HepG2 (cell line): Measurements from ENCODE around the gene PRKG1. TPM values are rescaled to one million over a fixed set of nuclear protein-coding genes. Genes with fewer than 3 reads are reported as not detected.

Experiments used
- ATAC-seq: fragments of 200-7000 bp; cut with Tn5 transposase; 3 replicates; pipeline ENCODE4 v1.9.1; 2020; ENCODE audit warnings: mild to moderate bottlenecking, moderate library complexity
- BruUV-seq: library from RNA; stranded (reverse); fragments of 400-500 nt; replicated peaks from 2 replicates; lab custom pipeline; 2021; lab: Mats Ljungman, UMichigan
- CTCF ChIA-PET: fragments of 300-600 bp; formaldehyde crosslinking; extraction: SDS; loops from one replicate; lab custom pipeline; 2021; ENCODE audit warnings: low total read pairs, inconsistent platforms, low intra/inter-chr PET ratio; lab: Yijun Ruan, JAX
- POLR2A ChIA-PET: fragments of 350-600 bp; sonication (Branson Sonifier 250); formaldehyde crosslinking; loops from one replicate; lab custom pipeline; 2020; ENCODE audit warnings: antibody characterized with exemption, inconsistent platforms; lab: Yijun Ruan, JAX
- DNase-seq: peaks from one replicate; pipeline ENCODE4 v3.0.0-alpha.2; 2015; ENCODE audit warnings: low spot score
- FAIRE-seq: peaks from 3 replicates; lab custom pipeline; 2011; peaks lifted over from hg19 to GRCh38; lab: Jason Lieb, UNC
- H2AFZ ChIP-seq: one replicate; pipeline ENCODE4 v1.6.1; 2011; ENCODE audit warnings: low read length, inconsistent platforms
- H3K27ac ChIP-seq: fragments of 300-600 bp; 3 replicates; pipeline ENCODE4 v1.8.0; 2011; ENCODE audit warnings: mixed run types, mild to moderate bottlenecking, mixed read lengths, low read length, inconsistent platforms; ENCODE audit not compliant: insufficient read depth; ENCODE audit errors: extremely low read length
- H3K27me3 ChIP-seq, 2 experiments: fragments of 200-600 bp in 1 of 2; 2 replicates in 1 of 2; 3 replicates in 1 of 2; pipeline versions ENCODE4 v1.6.0 to v1.8.0; 2011; ENCODE audit warnings: low read length in 2 of 2, mild to moderate bottlenecking in 2 of 2, moderate library complexity in 2 of 2, inconsistent platforms in 1 of 2; ENCODE audit not compliant: insufficient read depth in 2 of 2, control insufficient read depth in 1 of 2
- H3K36me3 ChIP-seq, 2 experiments: fragments of 200-600 bp in 1 of 2; replicated peaks in 1 of 2; 2 replicates in 1 of 2; 3 replicates in 1 of 2; pipeline versions ENCODE4 v1.5.1 to v1.8.0; 2011; ENCODE audit warnings: low read length in 2 of 2, inconsistent platforms in 1 of 2; ENCODE audit not compliant: insufficient read depth in 2 of 2, control insufficient read depth in 1 of 2
- H3K4me1 ChIP-seq: 2 replicates; pipeline ENCODE4 v1.5.1; 2012; ENCODE audit warnings: low read length, inconsistent platforms; ENCODE audit not compliant: insufficient read depth
- H3K4me2 ChIP-seq: 2 replicates; pipeline ENCODE4 v1.6.0; 2011; ENCODE audit warnings: low read depth, low read length, inconsistent platforms
- H3K4me3 ChIP-seq, 3 experiments: fragments of 200-600 bp in 1 of 3; sonication (generic), shearing (Covaris generic) in 1 of 3; replicated peaks in 1 of 3; 2 replicates each; pipeline ENCODE4 v1.5.1; 2011 to 2016; ENCODE audit warnings: low read length in 3 of 3, inconsistent platforms in 2 of 3, low read depth in 2 of 3, mild to moderate bottlenecking in 2 of 3, control low read depth in 1 of 3, mixed read lengths in 1 of 3; ENCODE audit not compliant: insufficient read depth in 1 of 3
- H3K79me2 ChIP-seq: one replicate; pipeline ENCODE4 v1.6.1; 2011; ENCODE audit warnings: low read length, inconsistent platforms; ENCODE audit not compliant: insufficient read depth
- H3K9ac ChIP-seq: 2 replicates; pipeline ENCODE4 v1.6.0; 2011; ENCODE audit warnings: mild to moderate bottlenecking, low read depth, low read length, inconsistent platforms; ENCODE audit not compliant: insufficient read depth
- H3K9me3 ChIP-seq: 2 replicates; pipeline ENCODE4 v1.5.1; 2012; ENCODE audit warnings: mild to moderate bottlenecking, low read length
- H4K20me1 ChIP-seq: 2 replicates; pipeline ENCODE4 v1.6.0; 2011; ENCODE audit warnings: inconsistent platforms, mild to moderate bottlenecking, low read length, moderate library complexity; ENCODE audit not compliant: insufficient read depth
- AHR ChIP-seq: IDR thresholded peaks from 2 replicates; pipeline ENCODE4 v1.6.1; 2018; ENCODE audit warnings: missing genetic modification reagents, missing compliant biosample characterization
- ARNT2 ChIP-seq: sonication (generic); formaldehyde crosslinking; IDR thresholded peaks from 2 replicates; pipeline ENCODE4 v1.8.0; 2022; ENCODE audit warnings: mild to moderate bottlenecking, low read depth, missing genetic modification reagents, moderate library complexity
- ATAD3A ChIP-seq: sonication (generic); formaldehyde crosslinking; IDR thresholded peaks from 2 replicates; pipeline ENCODE4 v1.4.0; 2020; ENCODE audit warnings: missing genetic modification reagents
- BRCA1 ChIP-seq: sonication (generic); formaldehyde crosslinking; IDR thresholded peaks from 2 replicates; pipeline ENCODE4 v1.4.0; 2020; ENCODE audit warnings: missing genetic modification reagents
- CC2D1A ChIP-seq: sonication (generic); formaldehyde crosslinking; IDR thresholded peaks from 2 replicates; pipeline ENCODE4 v1.8.1; 2023; ENCODE audit warnings: mild to moderate bottlenecking, missing genetic modification reagents
- E2F5 ChIP-seq: sonication (generic); formaldehyde crosslinking; conservative IDR thresholded peaks from 2 replicates; pipeline ENCODE4 v1.4.0; 2020; ENCODE audit warnings: missing genetic modification reagents
- FUBP1 ChIP-seq: sonication (generic); formaldehyde crosslinking; IDR thresholded peaks from 2 replicates; pipeline ENCODE4 v1.5.1; 2020; ENCODE audit warnings: missing genetic modification reagents, mild to moderate bottlenecking, borderline replicate concordance
- HCFC1 ChIP-seq: fragments of 150-350 bp; IDR thresholded peaks from 2 replicates; pipeline ENCODE4 v1.6.1; 2014; ENCODE audit warnings: low read depth, low read length
- JUND ChIP-seq: sonication (generic); formaldehyde crosslinking; IDR thresholded peaks from 2 replicates; pipeline ENCODE4 v1.8.0; 2022; ENCODE audit warnings: mild to moderate bottlenecking, missing genetic modification reagents
- KLF12 ChIP-seq: sonication (generic); formaldehyde crosslinking; IDR thresholded peaks from 2 replicates; pipeline ENCODE4 v1.4.0; 2020; ENCODE audit warnings: missing genetic modification reagents, borderline replicate concordance
- MED8 ChIP-seq: sonication (generic); formaldehyde crosslinking; IDR thresholded peaks from 2 replicates; pipeline ENCODE4 v1.8.1; 2023; ENCODE audit warnings: mild to moderate bottlenecking, missing genetic modification reagents; ENCODE audit not compliant: insufficient replicate concordance
- PHB2 ChIP-seq: fragments of 450-650 bp; IDR thresholded peaks from 2 replicates; pipeline ENCODE4 v1.6.1; 2018; ENCODE audit not compliant: partially characterized antibody
- ZBTB7A ChIP-seq: sonication (generic); formaldehyde crosslinking; IDR thresholded peaks from 2 replicates; pipeline ENCODE4 v1.8.0; 2022; ENCODE audit warnings: mild to moderate bottlenecking, missing genetic modification reagents
- ZNF383 ChIP-seq: sonication (generic); formaldehyde crosslinking; IDR thresholded peaks from 2 replicates; pipeline ENCODE4 v1.4.0; 2020; ENCODE audit warnings: missing genetic modification reagents, mild to moderate bottlenecking, borderline replicate concordance
- WGBS: methylation state at CpG from one replicate; pipeline ENCODE4 v1.1.6; 2017; ENCODE audit warnings: low lambda C conversion rate; 5-methylcytosine and 5-hydroxymethylcytosine counted together
- in situ Hi-C: cut with HindIII; loops from 2 replicates; pipeline ENCODE4 v1.10.0; 2017; ENCODE audit warnings: low pct_unique_long_range_greater_than_20kb; ENCODE audit not compliant: extremely low pct_ligation_motif_present
- intact Hi-C: fragments of 100-400 bp; cut with micrococcal nuclease; formaldehyde crosslinking; loops from one replicate; pipeline ENCODE4 v1.10.0; 2022; ENCODE audit not compliant: unreplicated experiment
- polyA plus RNA-seq, 8 experiments: library from polyadenylated mRNA; depleted of rRNA in 3 of 8; stranded (reverse) in 7 of 8; unstranded in 1 of 8; fragments of >200 nt; fragmentation: Illumina TruSeq in 4 of 8; extraction: Trizol in 4 of 8; gene quantifications; 2 replicates each; pipeline versions ENCODE4 v1.2.1 to v1.2.3, GENCODE V29; 2011 to 2016; ENCODE audit warnings: low read depth in 4 of 8, missing spikeins in 1 of 8, mixed read lengths in 1 of 8; ENCODE audit not compliant: insufficient read depth in 1 of 8
- total RNA-seq, 5 experiments: library from RNA; depleted of rRNA; stranded (reverse); fragments of >200 nt; fragmentation: Illumina TruSeq; extraction: Trizol; gene quantifications; 2 replicates each; pipeline ENCODE4 v1.2.3, GENCODE V29; 2016; ENCODE audit warnings: low read depth in 1 of 5

PRKG1 gene
- total and polyA plus RNA-seq, 2 of the 13 experiments (the other 11 are each of a cell fraction or from before 2014, with no cell fraction given), result 0.01 TPM; not detected in 1

- CTCF ChIA-PET, result no interaction called here
- H3K9ac ChIP-seq, result no peak overlapping the region
- H3K9me3 ChIP-seq, result no peaks in the 10 kb centered on the region
- ATAC-seq, result no peak
- H3K4me1 ChIP-seq, result no peaks in the 10 kb centered on the region
- TF ChIP-seq FUBP1 (CRISPR knock-in tag) (no peak), JUND (CRISPR knock-in tag) (no peak), KLF12 (CRISPR knock-in tag) (no peak), E2F5 (CRISPR knock-in tag) (no peak), ARNT2 (CRISPR knock-in tag) (no peak), MED8 (CRISPR knock-in tag) (no peak), CC2D1A (no peak), ATAD3A (CRISPR knock-in tag) (no peak), AHR (CRISPR knock-in tag) (no peak), HCFC1 (no peak), BRCA1 (CRISPR knock-in tag) (no peak), ZBTB7A (CRISPR knock-in tag) (no peak), PHB2 (no peak), ZNF383 (CRISPR knock-in tag) (no peak)
- TF ChIP-seq, all 625 proteins: peak for 0
- Histone ChIP-seq H4K20me1 (no peaks in the 10 kb centered on the region), H3K4me2 (no peak overlapping the region), H3K36me3 (no peaks in the 10 kb centered on the region), H3K79me2 (no peaks in the 10 kb centered on the region), H3K27ac (no peak overlapping the region), H3K27me3 (no peaks in the 10 kb centered on the region), H2AFZ (no peak overlapping the region), H3K4me3 (no peak overlapping the region)
- in situ Hi-C loops (no loop called here), intact Hi-C loops (no loop called here)
- 0% methylated on average over 4 of the region's 4 CpGs for WGBS
- no TSS peak for BruUV-seq
- POLR2A ChIA-PET, result no interaction called here
- DNase-seq (no peak), FAIRE-seq (no peak)
Measured at GRCh38 chr10:51180141-51180540, 105.9 kb downstream of the PRKG1 start.
